Right lobe of liver (tissue), 4 donors: ENCODE measurements around the gene TNPO2.

ENCODE experiments used
- POLR2A ChIP-seq: fragments of 450-650 bp; IDR thresholded peaks from one replicate; pipeline ENCODE4 v1.6.1; 2017; ENCODE audit warnings: antibody characterized with exemption, mild to moderate bottlenecking
- TF ChIP-seq, protein P1 (sequence below), 4 donors: fragments of 200-600 bp in 3 of 4; fragments of 450-650 bp in 1 of 4; IDR thresholded peaks; one replicate each; pipeline versions ENCODE4 v1.5.1 to v1.8.0; 2016 to 2022; ENCODE audit warnings: antibody characterized with exemption in 4 of 4, mild to moderate bottlenecking in 2 of 4
- donor health status: DM: no; HTN: no; CAD: no.
- donor health status: DM: no; HTN: no; CAD: no.
- donor health status: DM: no; HTN: yes; CAD: no.

DNA sequence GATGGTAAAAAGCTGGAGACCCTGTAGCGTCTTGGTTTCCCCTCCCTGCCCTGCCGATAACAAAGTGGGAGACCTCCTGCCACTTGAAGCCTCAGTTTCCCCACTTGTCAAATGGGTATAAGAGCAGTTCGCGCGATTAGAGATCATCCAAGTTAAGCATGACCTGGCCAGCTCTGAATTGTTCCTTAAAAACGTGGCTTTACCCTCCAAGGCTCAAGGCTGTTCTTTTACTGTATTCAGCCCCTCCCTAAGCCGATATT, 421 bp downstream of the TNPO2 start:
- TF ChIP-seq, protein P1, sequence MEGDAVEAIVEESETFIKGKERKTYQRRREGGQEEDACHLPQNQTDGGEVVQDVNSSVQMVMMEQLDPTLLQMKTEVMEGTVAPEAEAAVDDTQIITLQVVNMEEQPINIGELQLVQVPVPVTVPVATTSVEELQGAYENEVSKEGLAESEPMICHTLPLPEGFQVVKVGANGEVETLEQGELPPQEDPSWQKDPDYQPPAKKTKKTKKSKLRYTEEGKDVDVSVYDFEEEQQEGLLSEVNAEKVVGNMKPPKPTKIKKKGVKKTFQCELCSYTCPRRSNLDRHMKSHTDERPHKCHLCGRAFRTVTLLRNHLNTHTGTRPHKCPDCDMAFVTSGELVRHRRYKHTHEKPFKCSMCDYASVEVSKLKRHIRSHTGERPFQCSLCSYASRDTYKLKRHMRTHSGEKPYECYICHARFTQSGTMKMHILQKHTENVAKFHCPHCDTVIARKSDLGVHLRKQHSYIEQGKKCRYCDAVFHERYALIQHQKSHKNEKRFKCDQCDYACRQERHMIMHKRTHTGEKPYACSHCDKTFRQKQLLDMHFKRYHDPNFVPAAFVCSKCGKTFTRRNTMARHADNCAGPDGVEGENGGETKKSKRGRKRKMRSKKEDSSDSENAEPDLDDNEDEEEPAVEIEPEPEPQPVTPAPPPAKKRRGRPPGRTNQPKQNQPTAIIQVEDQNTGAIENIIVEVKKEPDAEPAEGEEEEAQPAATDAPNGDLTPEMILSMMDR (IDR thresholded peaks at IDR 0.05): no peak
- no peak for TF ChIP-seq POLR2A
